ENCODE data around the gene CRYZL1. TPM values are rescaled to one million over a fixed set of nuclear protein-coding genes. Genes with fewer than 3 reads are reported as not detected.

CRYZL1 gene
- total and polyA plus RNA-seq, 2 of the 8 experiments (the other 6 are each of a cell fraction or from before 2014, with no cell fraction given): 15.6 to 15.8 TPM

DNA sequence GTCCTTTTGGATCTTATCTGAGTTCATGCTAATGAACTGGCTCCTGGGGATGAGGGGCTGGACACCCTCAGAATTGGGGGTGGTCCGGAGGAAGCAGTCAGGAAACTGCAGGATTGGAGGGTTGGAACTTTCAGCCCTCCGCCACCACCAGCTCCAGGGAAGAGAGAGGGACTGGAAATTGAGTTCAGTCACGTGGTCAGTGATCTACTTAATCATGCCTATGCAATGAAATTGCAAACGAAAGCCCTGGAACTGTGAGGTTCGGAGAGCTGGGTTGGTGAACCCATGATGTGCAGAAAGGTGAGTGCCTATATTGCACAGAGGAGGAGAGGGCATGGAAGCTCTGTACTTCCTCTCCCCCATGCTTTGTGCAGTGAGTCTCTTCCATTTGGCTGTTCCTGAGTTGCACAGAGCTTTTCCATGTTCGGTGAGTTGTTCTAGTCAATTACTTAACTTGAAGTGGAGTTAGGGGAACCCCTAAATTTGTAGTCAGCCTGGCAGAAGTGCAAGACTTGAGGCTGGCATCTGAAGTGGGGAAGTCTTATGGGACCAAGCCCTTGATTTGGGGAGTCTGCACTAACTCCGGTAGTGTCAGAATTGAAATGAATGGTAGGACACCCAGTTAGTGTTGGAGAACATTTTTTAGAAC lies 17.5 kb upstream of the CRYZL1 start (continued):
- TF ChIP-seq EZH2 (IDR thresholded peaks at IDR 0.05; ENCODE audit: low read depth, low read length, severe bottlenecking) (no peak), CREB1 (IDR thresholded peaks at IDR 0.05) (no peak)

Measured in H1 (cell line).